Measurements from ENCODE around the gene CBX4. TPM values are rescaled to one million over a fixed set of nuclear protein-coding genes. Genes with fewer than 3 reads are reported as not detected.
A peak's percentile ranks its signal among the peaks of the same experiment; 100 is the strongest.

Gene CBX4
- total and polyA plus RNA-seq, 2 of the 13 experiments (the other 11 are each of a cell fraction or from before 2014, with no cell fraction given), result 25.8 to 50.8 TPM

GRCh38 chr17:79789943-79790804 lies 49.1 kb downstream of the CBX4 start (continued):
- TF ChIP-seq, protein P1, sequence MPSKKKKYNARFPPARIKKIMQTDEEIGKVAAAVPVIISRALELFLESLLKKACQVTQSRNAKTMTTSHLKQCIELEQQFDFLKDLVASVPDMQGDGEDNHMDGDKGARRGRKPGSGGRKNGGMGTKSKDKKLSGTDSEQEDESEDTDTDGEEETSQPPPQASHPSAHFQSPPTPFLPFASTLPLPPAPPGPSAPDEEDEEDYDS (CRISPR knock-in tag; IDR thresholded peaks at IDR 0.05), result no peak
- TF ChIP-seq BRD4 (CRISPR knock-in tag; IDR thresholded peaks at IDR 0.05) (no peak; the same call in 1 of the 2 replicates), RFX3 (CRISPR knock-in tag; IDR thresholded peaks at IDR 0.05) (no peak), NFE2L2 (IDR thresholded peaks at IDR 0.05; ENCODE audit: low read length) (no peak), ZFP36L1 (CRISPR knock-in tag; IDR thresholded peaks at IDR 0.05) (no peak), ZNF34 (CRISPR knock-in tag; IDR thresholded peaks at IDR 0.05; ENCODE audit: borderline replicate concordance) (no peak), PCBP2 (optimal IDR thresholded peaks at IDR 0.05; ENCODE audit: low read depth, low read length, poor library complexity, severe bottlenecking) (no peak), ZNF607 (CRISPR knock-in tag; IDR thresholded peaks at IDR 0.05; ENCODE audit: borderline replicate concordance) (no peak), ZNF124 (CRISPR knock-in tag; IDR thresholded peaks at IDR 0.05) (no peak), ZC3H13 (CRISPR knock-in tag; IDR thresholded peaks at IDR 0.05) (0 out of 2 replicates have a peak, but pooled peaks have one; percentile 31), KAT8 (CRISPR knock-in tag; IDR thresholded peaks at IDR 0.05) (no peak), SYNCRIP (IDR thresholded peaks at IDR 0.05; ENCODE audit: insufficient read depth, low read depth, low read length) (no peak), ZBTB21 (CRISPR knock-in tag; IDR thresholded peaks at IDR 0.05) (no peak), BRF2 (CRISPR knock-in tag; IDR thresholded peaks at IDR 0.05) (no peak), SAP130 (CRISPR knock-in tag; IDR thresholded peaks at IDR 0.05; ENCODE audit: low read depth) (peak; percentile 39)
- TF ChIP-seq, protein P2, sequence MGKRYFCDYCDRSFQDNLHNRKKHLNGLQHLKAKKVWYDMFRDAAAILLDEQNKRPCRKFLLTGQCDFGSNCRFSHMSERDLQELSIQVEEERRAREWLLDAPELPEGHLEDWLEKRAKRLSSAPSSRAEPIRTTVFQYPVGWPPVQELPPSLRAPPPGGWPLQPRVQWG (CRISPR knock-in tag; IDR thresholded peaks at IDR 0.05; ENCODE audit: borderline replicate concordance, low read depth), result no peak
- TF ChIP-seq, protein P3, sequence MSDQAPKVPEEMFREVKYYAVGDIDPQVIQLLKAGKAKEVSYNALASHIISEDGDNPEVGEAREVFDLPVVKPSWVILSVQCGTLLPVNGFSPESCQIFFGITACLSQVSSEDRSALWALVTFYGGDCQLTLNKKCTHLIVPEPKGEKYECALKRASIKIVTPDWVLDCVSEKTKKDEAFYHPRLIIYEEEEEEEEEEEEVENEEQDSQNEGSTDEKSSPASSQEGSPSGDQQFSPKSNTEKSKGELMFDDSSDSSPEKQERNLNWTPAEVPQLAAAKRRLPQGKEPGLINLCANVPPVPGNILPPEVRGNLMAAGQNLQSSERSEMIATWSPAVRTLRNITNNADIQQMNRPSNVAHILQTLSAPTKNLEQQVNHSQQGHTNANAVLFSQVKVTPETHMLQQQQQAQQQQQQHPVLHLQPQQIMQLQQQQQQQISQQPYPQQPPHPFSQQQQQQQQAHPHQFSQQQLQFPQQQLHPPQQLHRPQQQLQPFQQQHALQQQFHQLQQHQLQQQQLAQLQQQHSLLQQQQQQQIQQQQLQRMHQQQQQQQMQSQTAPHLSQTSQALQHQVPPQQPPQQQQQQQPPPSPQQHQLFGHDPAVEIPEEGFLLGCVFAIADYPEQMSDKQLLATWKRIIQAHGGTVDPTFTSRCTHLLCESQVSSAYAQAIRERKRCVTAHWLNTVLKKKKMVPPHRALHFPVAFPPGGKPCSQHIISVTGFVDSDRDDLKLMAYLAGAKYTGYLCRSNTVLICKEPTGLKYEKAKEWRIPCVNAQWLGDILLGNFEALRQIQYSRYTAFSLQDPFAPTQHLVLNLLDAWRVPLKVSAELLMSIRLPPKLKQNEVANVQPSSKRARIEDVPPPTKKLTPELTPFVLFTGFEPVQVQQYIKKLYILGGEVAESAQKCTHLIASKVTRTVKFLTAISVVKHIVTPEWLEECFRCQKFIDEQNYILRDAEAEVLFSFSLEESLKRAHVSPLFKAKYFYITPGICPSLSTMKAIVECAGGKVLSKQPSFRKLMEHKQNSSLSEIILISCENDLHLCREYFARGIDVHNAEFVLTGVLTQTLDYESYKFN (CRISPR knock-in tag; conservative IDR thresholded peaks at IDR 0.05), result 0 out of 2 replicates have a peak, but pooled peaks have one; percentile 19
- TF ChIP-seq, protein P4, sequence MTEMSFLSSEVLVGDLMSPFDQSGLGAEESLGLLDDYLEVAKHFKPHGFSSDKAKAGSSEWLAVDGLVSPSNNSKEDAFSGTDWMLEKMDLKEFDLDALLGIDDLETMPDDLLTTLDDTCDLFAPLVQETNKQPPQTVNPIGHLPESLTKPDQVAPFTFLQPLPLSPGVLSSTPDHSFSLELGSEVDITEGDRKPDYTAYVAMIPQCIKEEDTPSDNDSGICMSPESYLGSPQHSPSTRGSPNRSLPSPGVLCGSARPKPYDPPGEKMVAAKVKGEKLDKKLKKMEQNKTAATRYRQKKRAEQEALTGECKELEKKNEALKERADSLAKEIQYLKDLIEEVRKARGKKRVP (CRISPR knock-in tag; IDR thresholded peaks at IDR 0.05), result no peak
